Mucosa of rectum (tissue), 2 donors: Measurements from ENCODE around the gene CIB2.
A peak's percentile ranks its signal among the peaks of the same experiment; 100 is the strongest.

Experiments used
- H3K27ac ChIP-seq, 2 donors: one replicate each; pipeline ENCODE4 v1.7.0; 2013; ENCODE audit warnings: inconsistent platforms in 2 of 2, low read depth in 2 of 2, low read length in 2 of 2
- H3K27me3 ChIP-seq, 2 donors: one replicate each; pipeline ENCODE4 v1.7.0; 2013; ENCODE audit warnings: low read length in 2 of 2; ENCODE audit not compliant: control insufficient read depth in 2 of 2, insufficient read depth in 2 of 2
- H3K36me3 ChIP-seq, 2 donors: one replicate each; pipeline ENCODE4 v1.7.0; 2013; ENCODE audit warnings: low read length in 2 of 2; ENCODE audit not compliant: control insufficient read depth in 2 of 2, insufficient read depth in 2 of 2
- H3K4me1 ChIP-seq, 2 donors: one replicate each; pipeline ENCODE4 v1.7.0; 2013; ENCODE audit warnings: low read length in 2 of 2, mild to moderate bottlenecking in 1 of 2; ENCODE audit not compliant: control insufficient read depth in 2 of 2, insufficient read depth in 2 of 2
- H3K4me3 ChIP-seq, 2 donors: one replicate each; pipeline ENCODE4 v1.7.0; 2013; ENCODE audit warnings: low read length in 2 of 2
- H3K9ac ChIP-seq, 2 donors: one replicate each; pipeline ENCODE4 v1.7.0; 2013; ENCODE audit warnings: low read length in 2 of 2, low read depth in 1 of 2, mild to moderate bottlenecking in 1 of 2
- H3K9me3 ChIP-seq, 2 donors: one replicate each; pipeline ENCODE4 v1.7.0; 2013; ENCODE audit warnings: low read length in 2 of 2; ENCODE audit not compliant: control insufficient read depth in 2 of 2
- donor health status: healthy.
- donor health status: Normal muscosa, but diverticular disease.

The CIB2 gene

DNA sequence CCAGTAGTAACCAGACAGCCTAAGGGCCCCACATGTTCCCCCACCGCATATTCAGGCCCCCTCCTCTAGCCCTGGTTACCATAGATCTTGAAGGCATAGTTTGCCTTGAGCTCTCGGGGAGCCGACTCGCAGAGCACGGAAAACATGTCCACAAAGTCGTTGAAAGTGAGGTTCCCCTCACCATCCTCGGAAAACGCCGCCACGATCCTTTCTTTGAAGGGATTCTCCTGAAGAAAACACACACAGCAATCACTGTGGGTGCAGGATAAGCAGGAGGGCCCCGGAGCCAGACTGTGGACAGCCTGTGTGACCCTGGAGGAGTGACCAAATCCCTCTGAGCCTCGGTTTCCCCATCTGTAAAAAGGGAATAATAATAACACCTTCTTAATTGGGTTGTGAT is 22.1 kb downstream of the CIB2 start:
- Histone ChIP-seq H3K27me3 (no peaks in the 10 kb centered on the region), H3K9me3 (no peaks in the 10 kb centered on the region), H3K4me1 (peaks cover 0 to 2% of the 10 kb centered on the region in 2 donors), H3K27ac (no peak overlapping the region), H3K4me3 (no peak overlapping the region), H3K9ac (no peak overlapping the region), H3K36me3 (no peaks in the 10 kb centered on the region)

DNA sequence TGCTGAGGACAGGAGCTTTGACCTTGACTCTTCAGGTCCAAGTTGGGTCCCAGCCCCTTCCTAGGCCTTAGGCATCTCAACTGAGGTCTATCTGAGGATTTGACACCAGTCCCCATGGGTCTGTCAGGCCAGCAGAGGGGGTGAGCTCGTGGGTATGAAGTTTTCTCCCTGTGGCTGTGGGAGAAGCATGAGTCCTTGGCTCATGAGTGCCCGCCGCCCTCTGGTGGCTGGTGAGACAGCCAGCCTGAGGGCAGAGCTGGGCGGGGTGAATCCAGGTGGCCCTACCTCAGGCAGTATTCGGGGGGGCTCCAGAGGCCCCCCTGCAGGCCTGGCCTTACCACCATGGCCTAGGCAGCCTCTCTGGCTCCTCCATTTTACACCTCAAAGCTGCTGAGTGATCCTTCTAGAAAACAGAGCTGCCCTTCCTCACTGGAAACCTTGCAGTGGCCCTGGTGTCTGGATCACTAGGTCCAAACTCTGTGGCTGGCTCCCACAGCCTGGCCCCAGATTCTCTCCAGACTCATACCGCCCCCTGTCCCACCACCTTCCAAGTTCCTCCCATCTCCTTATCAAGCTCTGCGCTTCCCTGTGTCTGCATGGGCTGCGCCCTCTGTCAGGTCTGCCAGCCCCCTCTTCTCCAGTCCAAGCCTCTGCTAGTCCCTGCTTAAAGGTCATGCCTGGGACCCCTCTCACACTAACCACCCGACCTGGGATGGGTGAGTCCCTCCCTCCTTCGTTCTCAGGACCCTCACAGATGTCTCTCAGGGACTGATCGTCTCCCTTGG is 22.8 kb downstream of the CIB2 start:
- H3K9me3 ChIP-seq, result no peaks in the 10 kb centered on the region
- H3K27me3 ChIP-seq, result no peaks in the 10 kb centered on the region
- no peak overlapping the region for H3K27ac ChIP-seq
- H3K4me1 ChIP-seq, result peaks cover 0 to 5% of the 10 kb centered on the region in 2 donors
- no peak overlapping the region for H3K9ac ChIP-seq
- H3K4me3 ChIP-seq, result no peak overlapping the region
- no peaks in the 10 kb centered on the region for H3K36me3 ChIP-seq

- Histone ChIP-seq H3K27me3 (no peaks in the 10 kb centered on the region), H3K27ac (no peak overlapping the region), H3K4me3 (no peak overlapping the region), H3K36me3 (no peaks in the 10 kb centered on the region), H3K4me1 (peaks cover 0 to 10% of the 10 kb centered on the region in 2 donors), H3K9me3 (no peaks in the 10 kb centered on the region), H3K9ac (no peak overlapping the region)
Observed at GRCh38 chr15:78107471-78107870, 23.8 kb downstream of the CIB2 start.

GRCh38 chr15:78105476-78106241 is 25.6 kb downstream of the CIB2 start:
- Histone ChIP-seq H3K9me3 (no peaks in the 10 kb centered on the region), H3K4me1 (peaks cover 0 to 10% of the 10 kb centered on the region in 2 donors), H3K27ac (no peak overlapping the region), H3K9ac (no peak overlapping the region), H3K27me3 (no peaks in the 10 kb centered on the region), H3K36me3 (no peaks in the 10 kb centered on the region), H3K4me3 (no peak overlapping the region)

DNA sequence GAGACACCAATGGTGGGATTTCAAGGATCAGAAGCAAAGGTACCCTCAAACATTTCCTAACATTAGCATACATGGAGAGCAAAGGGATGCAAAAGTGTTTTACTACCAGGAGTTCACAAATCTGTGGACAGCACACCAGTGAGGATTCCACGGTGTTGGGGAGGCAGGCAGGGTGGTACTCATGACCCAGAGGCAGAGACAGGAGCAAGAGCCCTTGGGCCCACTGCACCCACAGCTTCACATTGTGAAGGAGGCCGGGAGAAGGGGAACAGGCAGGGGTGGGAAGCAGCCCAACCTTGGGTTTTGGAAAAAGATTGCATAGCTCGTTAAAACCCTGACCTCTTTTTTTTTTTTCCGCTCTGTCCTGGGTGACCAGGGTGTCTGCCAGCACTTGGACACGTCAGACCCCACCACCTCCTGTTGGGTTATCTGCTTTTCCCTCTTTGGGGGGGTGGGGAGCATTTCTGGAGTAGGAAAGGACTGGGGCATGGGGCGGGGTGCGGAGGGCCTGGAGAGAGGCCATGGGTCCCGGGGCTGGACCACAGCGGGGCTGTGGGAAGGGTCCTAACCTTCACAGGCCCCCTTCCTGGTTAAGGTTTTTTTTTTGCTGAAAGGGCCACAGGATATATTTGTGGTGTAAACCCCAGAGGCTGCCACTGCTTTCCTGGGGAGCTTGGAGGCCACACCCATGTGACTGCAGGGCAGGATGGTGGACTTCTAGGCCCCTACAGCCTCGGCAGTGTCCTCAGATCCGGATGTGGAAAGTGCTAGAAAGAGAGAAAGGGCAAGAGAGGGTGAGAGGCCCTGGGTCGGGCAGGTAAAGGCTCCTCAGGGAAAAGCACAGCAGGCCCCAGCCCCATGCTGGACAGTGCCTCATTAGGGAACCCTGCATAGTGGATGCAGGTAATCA is 26.4 kb downstream of the CIB2 start:
- Histone ChIP-seq H3K27me3 (no peaks in the 10 kb centered on the region), H3K36me3 (no peaks in the 10 kb centered on the region), H3K27ac (peak overlapping the region in 1 of 2 donors; percentile 43), H3K9ac (no peak overlapping the region), H3K9me3 (no peaks in the 10 kb centered on the region), H3K4me3 (no peak overlapping the region), H3K4me1 (peaks cover 0 to 10% of the 10 kb centered on the region in 2 donors)

DNA sequence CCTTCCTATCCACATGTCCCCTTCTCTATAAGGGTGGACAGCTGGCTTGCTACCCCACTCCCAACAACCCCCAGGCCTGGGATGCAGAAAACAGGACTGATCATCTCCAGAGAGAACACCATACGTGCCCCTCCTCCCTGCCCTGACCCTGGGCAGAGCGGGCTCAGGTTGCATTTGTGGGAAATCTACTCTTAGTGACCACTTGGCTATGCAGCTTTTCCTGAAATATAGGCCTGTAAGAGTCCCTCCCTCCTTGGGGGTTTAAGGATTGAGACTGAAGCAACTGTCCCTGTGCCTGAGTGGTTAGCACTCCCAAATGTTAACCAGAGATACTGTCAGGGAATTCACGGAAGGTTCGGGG is 27.1 kb downstream of the CIB2 start:
- H3K9me3 ChIP-seq, result no peaks in the 10 kb centered on the region
- H3K27me3 ChIP-seq, result no peaks in the 10 kb centered on the region
- peaks cover 0 to 10% of the 10 kb centered on the region in 2 donors for H3K4me1 ChIP-seq
- H3K9ac ChIP-seq, result no peak overlapping the region
- H3K36me3 ChIP-seq, result no peaks in the 10 kb centered on the region
- no peak overlapping the region for H3K4me3 ChIP-seq
- peak overlapping the region in 1 of 2 donors; percentile 43 for H3K27ac ChIP-seq

DNA sequence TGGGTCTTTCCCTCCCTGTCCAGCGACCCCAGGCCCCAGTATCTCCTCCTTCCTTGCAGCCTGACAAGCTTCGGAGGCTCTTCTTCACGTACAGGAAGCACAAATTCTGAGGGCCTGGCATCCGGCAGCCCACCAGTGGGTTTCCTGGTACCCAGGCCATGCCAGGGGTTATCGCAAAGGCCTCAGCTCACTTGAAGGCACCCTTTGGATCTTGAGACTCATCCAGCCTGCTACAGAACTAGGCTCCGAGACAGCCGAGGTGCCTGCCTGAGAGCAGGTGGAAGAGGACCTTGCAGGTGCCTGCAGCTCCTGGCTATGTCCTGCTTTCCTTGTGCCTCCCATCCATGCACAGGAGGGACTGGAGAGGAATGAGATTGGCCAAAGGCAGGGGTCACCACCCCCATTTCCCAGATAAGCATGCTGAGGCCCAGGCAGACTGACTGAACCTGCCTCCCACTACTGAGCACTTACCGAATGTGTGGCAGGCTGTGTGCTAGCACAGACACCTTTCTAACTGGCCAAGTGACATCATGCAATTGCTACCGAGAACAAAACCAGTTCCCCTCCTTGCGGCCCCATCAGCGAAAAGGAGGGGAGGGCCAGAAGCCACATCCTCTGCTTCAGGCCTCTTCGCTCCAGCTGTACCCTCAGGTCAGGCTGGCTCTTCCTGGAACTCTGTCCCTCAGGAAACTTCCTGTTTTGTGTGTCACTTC is 27.7 kb downstream of the CIB2 start:
- Histone ChIP-seq H3K9me3 (no peaks in the 10 kb centered on the region), H3K4me1 (peaks cover 0 to 10% of the 10 kb centered on the region in 2 donors), H3K4me3 (no peak overlapping the region), H3K9ac (peak overlapping the region in 1 of 2 donors; percentile 24), H3K27me3 (no peaks in the 10 kb centered on the region), H3K27ac (peak overlapping the region in 1 of 2 donors; percentile 67), H3K36me3 (no peaks in the 10 kb centered on the region)

DNA sequence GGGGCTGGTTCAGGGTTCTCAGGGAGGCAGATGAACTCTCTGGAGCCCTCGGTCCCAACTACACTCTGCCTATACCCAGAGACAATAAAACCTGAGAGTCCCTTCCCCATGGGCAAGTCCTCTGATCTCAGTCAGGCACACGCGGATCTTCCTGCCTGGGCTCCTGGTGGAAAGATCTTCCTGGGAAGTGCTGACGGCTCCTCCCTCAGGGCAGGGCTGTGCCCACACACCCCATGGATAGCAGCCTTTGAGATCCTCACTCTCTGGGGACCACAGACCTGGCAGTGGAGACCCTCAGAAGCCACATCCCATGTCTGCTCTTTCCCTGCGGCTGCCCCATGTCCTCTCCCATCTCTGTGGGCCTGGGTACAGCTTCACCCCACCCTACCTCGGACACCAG is 28.5 kb downstream of the CIB2 start:
- Histone ChIP-seq H3K27me3 (no peaks in the 10 kb centered on the region), H3K4me3 (no peak overlapping the region), H3K36me3 (no peaks in the 10 kb centered on the region), H3K9ac (no peak overlapping the region), H3K9me3 (no peaks in the 10 kb centered on the region), H3K27ac (peak overlapping the region in 1 of 2 donors; percentile 67), H3K4me1 (peaks cover 0 to 10% of the 10 kb centered on the region in 2 donors)

DNA sequence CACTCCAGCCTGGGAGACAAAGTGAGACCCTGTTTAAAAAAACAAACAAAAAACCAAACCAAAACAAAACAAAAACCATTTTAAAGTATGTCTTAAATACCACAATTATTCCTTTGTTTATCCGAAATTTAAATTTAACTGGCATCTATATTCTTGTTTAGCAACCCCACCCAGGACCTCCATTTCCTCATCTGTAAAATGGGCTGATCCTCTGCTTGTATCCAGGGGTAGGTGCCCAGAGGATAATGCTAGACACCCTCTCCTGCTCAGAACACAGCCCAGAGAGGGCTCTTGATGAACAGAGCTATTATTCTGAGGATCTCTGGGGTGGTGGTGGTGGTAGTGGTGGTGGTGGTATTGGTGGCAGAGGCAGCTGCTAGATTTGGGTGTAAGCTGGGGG is 29.0 kb downstream of the CIB2 start:
- Histone ChIP-seq H3K4me3 (no peak overlapping the region), H3K27me3 (no peaks in the 10 kb centered on the region), H3K9ac (no peak overlapping the region), H3K9me3 (no peaks in the 10 kb centered on the region), H3K4me1 (peaks cover 0 to 10% of the 10 kb centered on the region in 2 donors), H3K36me3 (no peaks in the 10 kb centered on the region), H3K27ac (no peak overlapping the region)
